ENCODE results near the gene CAPN7. TPM values are rescaled to one million over a fixed set of nuclear protein-coding genes. Genes with fewer than 3 reads are reported as not detected.
"Not testable (repeated sequence)": the region's sequence is repeated elsewhere in the genome, so short reads cannot be mapped to it uniquely, and the experiment has no call there.

CAPN7 gene
- total RNA-seq, 1 experiment from 2014 or later = 27.7 TPM

DNA sequence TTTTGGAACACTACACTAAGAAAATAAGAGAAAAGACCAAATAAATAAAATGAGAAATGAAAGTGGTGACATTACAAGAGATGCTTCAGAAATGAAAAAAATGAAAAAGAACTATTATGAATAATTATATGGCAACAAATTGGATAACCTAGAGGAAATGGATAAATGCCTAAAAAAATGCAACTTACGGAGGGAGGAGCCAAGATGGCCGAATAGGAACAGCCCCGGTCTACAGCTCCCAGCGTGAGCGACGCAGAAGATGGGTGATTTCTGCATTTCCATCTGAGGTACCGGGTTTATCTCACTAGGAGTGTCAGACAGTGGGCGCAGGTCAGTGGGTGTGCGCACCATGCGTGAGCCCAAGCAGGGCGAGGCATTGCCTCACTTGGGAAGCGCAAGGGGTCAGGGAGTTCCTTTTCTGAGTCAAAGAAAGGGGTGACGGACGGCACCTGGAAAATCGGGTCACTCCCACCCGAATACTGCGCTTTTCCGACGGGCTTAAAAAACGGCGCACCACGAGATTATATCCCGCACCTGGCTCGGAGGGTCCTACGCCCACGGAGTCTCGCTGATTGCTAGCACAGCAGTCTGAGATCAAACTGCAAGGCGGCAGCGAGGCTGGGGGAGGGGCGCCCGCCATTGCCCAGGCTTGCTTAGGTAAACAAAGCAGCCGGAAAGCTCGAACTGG is 19.4 kb upstream of the CAPN7 start:
- H3K4me1 ChIP-seq (ENCODE audit: control insufficient read depth in 1 of 2, insufficient read depth in 2 of 2, low read length in 2 of 2); H3K9me2 ChIP-seq (ENCODE audit: insufficient read depth); H3K36me3 ChIP-seq (ENCODE audit: control insufficient read depth in 1 of 2, insufficient read depth in 2 of 2, low read length in 2 of 2); RAD21 ChIA-PET (ENCODE audit: low non-redundant PET in 1 of 2, low total read pairs in 2 of 2, uncharacterized antibody in 2 of 2, unreplicated experiment in 2 of 2); H3K9me3 ChIP-seq (ENCODE audit: control insufficient read depth in 1 of 2, insufficient read depth in 1 of 2, low read depth in 1 of 2, low read length in 2 of 2); H3K27me3 ChIP-seq (ENCODE audit: insufficient read depth, low read length); DNase-seq (ENCODE audit: low read depth, low spot score); intact Hi-C loops (cut with micrococcal nuclease); POLR2A ChIA-PET; H4K20me1 ChIP-seq (ENCODE audit: insufficient read depth); H3K79me2 ChIP-seq (ENCODE audit: insufficient read depth, low read length): not testable (repeated sequence)
- BruUV-seq (replicated peaks) = TSS peak; percentile 72
- H3K4me2 ChIP-seq (ENCODE audit: low read length) = peak overlapping the region; percentile 74
- TF ChIP-seq POLR2AphosphoS5 (IDR thresholded peaks at IDR 0.05; ENCODE audit: low read depth, low read length) (peak; percentile 45; the same call in 1 of the 2 replicates), YY1 (IDR thresholded peaks at IDR 0.05; ENCODE audit: extremely low read depth, insufficient replicate concordance, low read depth, low read length) (peak; percentile 79)
- peak overlapping the region; percentile 66 for H3K27ac ChIP-seq (ENCODE audit: low read depth, low read length)
- H2AFZ ChIP-seq (ENCODE audit: low read depth, low read length, poor library complexity, severe bottlenecking) = peak overlapping the region; percentile 97
- H3K4me3 ChIP-seq (replicated peaks in 1 of 2; ENCODE audit: low read depth in 1 of 2, low read length in 2 of 2) = peak overlapping the region; percentile 49 to 62
- peak overlapping the region; percentile 51 for H3K9ac ChIP-seq (ENCODE audit: low read length)
- ATAC-seq = peak; percentile 54; the same call in 1 of the 2 replicates
- CTCF ChIA-PET = interaction anchor here (1.5 kb wide), 1 partner anchor 19 kb away, joined by 6 read pairs; the partner anchor contains the start of gene CAPN7

DNA sequence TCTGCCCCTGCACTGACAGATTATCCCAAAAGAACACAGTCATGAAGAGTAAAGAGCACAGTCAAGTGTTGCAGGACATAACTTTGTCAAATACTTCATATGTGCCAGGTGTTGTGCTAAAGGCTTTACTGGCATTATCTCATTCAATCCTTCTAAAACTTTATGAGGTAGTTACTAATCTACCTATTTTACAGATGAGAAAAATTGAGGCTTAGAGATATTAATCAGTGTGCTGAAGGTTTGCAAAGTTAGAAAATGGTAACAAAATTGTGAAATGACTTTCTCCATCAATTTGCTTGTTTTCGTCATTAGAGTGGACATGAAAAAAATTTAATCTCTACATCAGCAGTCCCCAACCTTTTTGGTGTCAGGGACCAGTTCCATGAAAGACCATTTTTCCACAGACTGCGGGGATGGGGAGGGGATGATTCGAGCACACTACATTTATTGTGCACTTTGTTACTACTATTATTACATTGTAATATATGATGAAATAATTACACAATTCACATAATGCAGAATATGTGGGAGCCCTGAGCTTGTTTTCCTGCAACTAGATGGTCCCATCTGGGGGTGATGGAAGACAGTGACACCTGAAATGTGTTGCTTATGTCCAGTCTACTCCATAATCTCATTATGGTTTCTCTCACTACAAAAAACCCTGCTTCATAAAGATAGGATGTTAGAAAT is 8.6 kb upstream of the CAPN7 start:
- Histone ChIP-seq H3K4me2 (ENCODE audit: low read length) (no peak overlapping the region), H2AFZ (ENCODE audit: low read depth, low read length, poor library complexity, severe bottlenecking) (no peak overlapping the region), H3K9me2 (ENCODE audit: insufficient read depth) (no peaks in the 10 kb centered on the region), H3K79me2 (ENCODE audit: insufficient read depth, low read length) (no peaks in the 10 kb centered on the region), H3K27me3 (ENCODE audit: insufficient read depth, low read length) (no peaks in the 10 kb centered on the region), H3K4me3 (replicated peaks in 1 of 2; ENCODE audit: low read depth in 1 of 2, low read length in 2 of 2) (no peak overlapping the region), H3K9ac (ENCODE audit: low read length) (no peak overlapping the region), H3K36me3 (ENCODE audit: control insufficient read depth in 1 of 2, insufficient read depth in 2 of 2, low read length in 2 of 2) (no peaks in the 10 kb centered on the region), H3K9me3 (ENCODE audit: control insufficient read depth in 1 of 2, insufficient read depth in 1 of 2, low read depth in 1 of 2, low read length in 2 of 2) (no peaks in the 10 kb centered on the region), H3K4me1 (ENCODE audit: control insufficient read depth in 1 of 2, insufficient read depth in 2 of 2, low read length in 2 of 2) (no peaks in the 10 kb centered on the region), H4K20me1 (ENCODE audit: insufficient read depth) (no peaks in the 10 kb centered on the region), H3K27ac (ENCODE audit: low read depth, low read length) (no peak overlapping the region)
- DNase-seq (ENCODE audit: low read depth, low spot score) (no peak), ATAC-seq (no peak)
- intact Hi-C loops (cut with micrococcal nuclease) = no loop called here
- CTCF ChIA-PET = no interaction called here
- TF ChIP-seq POLR2A (IDR thresholded peaks at IDR 0.05; ENCODE audit: borderline replicate concordance, extremely low read depth, insufficient read depth, insufficient read length) (no peak), YY1 (IDR thresholded peaks at IDR 0.05; ENCODE audit: extremely low read depth, insufficient replicate concordance, low read depth, low read length) (no peak)
- BruUV-seq (replicated peaks) = no TSS peak
- POLR2A ChIA-PET = no interaction called here
- RAD21 ChIA-PET (ENCODE audit: low non-redundant PET in 1 of 2, low total read pairs in 2 of 2, uncharacterized antibody in 2 of 2, unreplicated experiment in 2 of 2) = no interaction called here
